ENCODE data around the gene FOXP1. TPM values are rescaled to one million over a fixed set of nuclear protein-coding genes. Genes with fewer than 3 reads are reported as not detected.

The FOXP1 gene
- total RNA-seq, 1 donor from 2014 or later: 137 TPM

GRCh38 chr3:71515636-71516365 is 67.7 kb downstream of the FOXP1 start:
- peak; percentile 20 for ATAC-seq
- no peak for DNase-seq (ENCODE audit: low spot score)
- intact Hi-C loops (cut with DNase I): no loop called here

- ATAC-seq (no peak), DNase-seq (ENCODE audit: low spot score) (no peak)
- intact Hi-C loops (cut with DNase I): no loop called here
These were observed 68.9 kb downstream of the FOXP1 start for GRCh38 chr3:71514621-71515020.

GRCh38 chr3:71513515-71513914 is 70.0 kb downstream of the FOXP1 start:
- ATAC-seq: no peak
- intact Hi-C loops (cut with DNase I): no loop called here
- no peak for DNase-seq (ENCODE audit: low spot score)

GRCh38 chr3:71513081-71513480 is 70.4 kb downstream of the FOXP1 start:
- ATAC-seq (peak; percentile 30), DNase-seq (ENCODE audit: low spot score) (no peak)
- intact Hi-C loops (cut with DNase I): no loop called here

GRCh38 chr3:71512544-71512943 is 71.0 kb downstream of the FOXP1 start:
- intact Hi-C loops (cut with DNase I): no loop called here
- no peak for ATAC-seq
- DNase-seq (ENCODE audit: low spot score): no peak

GRCh38 chr3:71512000-71512399 is 71.5 kb downstream of the FOXP1 start:
- intact Hi-C loops (cut with DNase I): no loop called here
- ATAC-seq (no peak), DNase-seq (ENCODE audit: low spot score) (no peak)

GRCh38 chr3:71511446-71511845 is 72.1 kb downstream of the FOXP1 start:
- ATAC-seq (no peak), DNase-seq (ENCODE audit: low spot score) (no peak)
- intact Hi-C loops (cut with DNase I): no loop called here

- intact Hi-C loops (cut with DNase I): no loop called here
- ATAC-seq (no peak), DNase-seq (ENCODE audit: low spot score) (no peak)
These were observed 72.5 kb downstream of the FOXP1 start for GRCh38 chr3:71511037-71511436.

- DNase-seq (ENCODE audit: low spot score) (no peak), ATAC-seq (no peak)
- intact Hi-C loops (cut with DNase I): no loop called here
These were observed 73.0 kb downstream of the FOXP1 start for GRCh38 chr3:71510510-71510909.

GRCh38 chr3:71509066-71509465 is 74.5 kb downstream of the FOXP1 start:
- ATAC-seq (no peak), DNase-seq (ENCODE audit: low spot score) (no peak)
- intact Hi-C loops (cut with DNase I): no loop called here

GRCh38 chr3:71505767-71506350 is 77.7 kb downstream of the FOXP1 start:
- intact Hi-C loops (cut with DNase I): no loop called here
- ATAC-seq: no peak
- DNase-seq (ENCODE audit: low spot score): no peak

GRCh38 chr3:71504250-71505036 is 79.1 kb downstream of the FOXP1 start:
- DNase-seq (ENCODE audit: low spot score) (no peak), ATAC-seq (peak; percentile 59)
- intact Hi-C loops (cut with DNase I): loop anchor here (5.0 kb wide), 1 partner anchor 112 kb away; no protein-coding TSS in a partner anchor

GRCh38 chr3:71503525-71504249 is 79.8 kb downstream of the FOXP1 start:
- intact Hi-C loops (cut with DNase I): loop anchor here (5.0 kb wide), 1 partner anchor 111 kb away; no protein-coding TSS in a partner anchor
- peak; percentile 74 for ATAC-seq
- no peak for DNase-seq (ENCODE audit: low spot score)

GRCh38 chr3:71502066-71502625 is 81.4 kb downstream of the FOXP1 start:
- intact Hi-C loops (cut with DNase I): loop anchor here (5.0 kb wide), 1 partner anchor 110 kb away; no protein-coding TSS in a partner anchor
- ATAC-seq (no peak), DNase-seq (ENCODE audit: low spot score) (no peak)

GRCh38 chr3:71500696-71501095 is 82.8 kb downstream of the FOXP1 start:
- DNase-seq (ENCODE audit: low spot score) (no peak), ATAC-seq (no peak)
- intact Hi-C loops (cut with DNase I): loop anchor here (5.0 kb wide), 1 partner anchor 108 kb away; no protein-coding TSS in a partner anchor

GRCh38 chr3:71499227-71499876 is 84.2 kb downstream of the FOXP1 start:
- intact Hi-C loops (cut with DNase I): no loop called here
- DNase-seq (ENCODE audit: low spot score) (no peak), ATAC-seq (no peak)

- intact Hi-C loops (cut with DNase I): no loop called here
- ATAC-seq (no peak), DNase-seq (ENCODE audit: low spot score) (no peak)
These were observed 85.0 kb downstream of the FOXP1 start for GRCh38 chr3:71498543-71498942.

- intact Hi-C loops (cut with DNase I): no loop called here
- DNase-seq (ENCODE audit: low spot score) (no peak), ATAC-seq (no peak)
These were observed 85.5 kb downstream of the FOXP1 start for GRCh38 chr3:71497971-71498444.
